Mesendoderm (in vitro differentiated cells): Measurements from ENCODE around the gene TNKS1BP1.
A peak's percentile ranks its signal among the peaks of the same experiment; 100 is the strongest.
"Not testable (repeated sequence)": the region's sequence is repeated elsewhere in the genome, so short reads cannot be mapped to it uniquely, and the experiment has no call there.

Source experiments
- DNase-seq: peaks from one replicate; pipeline ENCODE4 v3.0.0; 2013
- H2AK5ac ChIP-seq: 2 replicates; pipeline ENCODE4 v1.6.1; 2013; ENCODE audit warnings: low read length, inconsistent platforms
- H2BK120ac ChIP-seq: 2 replicates; pipeline ENCODE4 v1.6.1; 2013; ENCODE audit warnings: low read depth, mild to moderate bottlenecking, low read length, moderate library complexity, mixed read lengths
- H2BK15ac ChIP-seq: replicated peaks from 2 replicates; pipeline ENCODE4 v1.6.1; 2013; ENCODE audit warnings: low read depth, mild to moderate bottlenecking, moderate library complexity
- H2BK5ac ChIP-seq: 2 replicates; pipeline ENCODE4 v1.6.1; 2013; ENCODE audit warnings: low read length, inconsistent platforms
- H3K18ac ChIP-seq: 2 replicates; pipeline ENCODE4 v1.6.1; 2013; ENCODE audit warnings: mild to moderate bottlenecking, low read length, mixed read lengths
- H3K23ac ChIP-seq: one replicate; pipeline ENCODE4 v1.6.1; 2013; ENCODE audit warnings: low read length
- H3K27ac ChIP-seq: 2 replicates; pipeline ENCODE4 v1.5.1; 2013; ENCODE audit warnings: low read depth, mild to moderate bottlenecking, inconsistent platforms, low read length, moderate library complexity
- H3K27me3 ChIP-seq: 2 replicates; pipeline ENCODE4 v1.6.1; 2013; ENCODE audit warnings: low read length, control low read depth, mild to moderate bottlenecking, inconsistent platforms; ENCODE audit not compliant: insufficient read depth, poor library complexity
- H3K36me3 ChIP-seq: 2 replicates; pipeline ENCODE4 v1.6.1; 2013; ENCODE audit warnings: low read length, inconsistent platforms; ENCODE audit not compliant: control insufficient read depth, insufficient read depth
- H3K4ac ChIP-seq: one replicate; pipeline ENCODE4 v1.6.1; 2013; ENCODE audit warnings: low read depth, mild to moderate bottlenecking, low read length, moderate library complexity
- H3K4me1 ChIP-seq: 2 replicates; pipeline ENCODE4 v1.6.1; 2013; ENCODE audit warnings: low read depth, low read length, inconsistent platforms; ENCODE audit not compliant: control insufficient read depth
- H3K4me2 ChIP-seq: 2 replicates; pipeline ENCODE4 v1.6.1; 2013; ENCODE audit warnings: low read length
- H3K4me3 ChIP-seq: 2 replicates; pipeline ENCODE4 v1.5.1; 2013; ENCODE audit warnings: mild to moderate bottlenecking, low read length
- H3K56ac ChIP-seq: one replicate; pipeline ENCODE4 v1.6.1; 2013; ENCODE audit warnings: low read length
- H3K79me1 ChIP-seq: 2 replicates; pipeline ENCODE4 v1.6.1; 2013; ENCODE audit warnings: low read length, inconsistent platforms
- H3K79me2 ChIP-seq: 2 replicates; pipeline ENCODE4 v1.6.1; 2013; ENCODE audit warnings: mild to moderate bottlenecking, low read length; ENCODE audit not compliant: control insufficient read depth, insufficient read depth
- H3K9ac ChIP-seq: 2 replicates; pipeline ENCODE4 v1.6.1; 2013; ENCODE audit warnings: low read length, inconsistent platforms
- H4K5ac ChIP-seq: one replicate; pipeline ENCODE4 v1.6.1; 2013; ENCODE audit warnings: low read length
- H4K8ac ChIP-seq: one replicate; pipeline ENCODE4 v1.6.1; 2013; ENCODE audit warnings: low read depth, mild to moderate bottlenecking, control low read depth, low read length, moderate library complexity
- WGBS: extraction: QIAGEN DNeasy Blood & Tissue Kit; methylation state at CpG from one replicate; pipeline ENCODE4 v1.1.7; 2013; ENCODE audit warnings: low lambda C conversion rate, missing lambda C conversion rate; ENCODE audit not compliant: insufficient coverage; ENCODE audit errors: extremely low coverage; 5-methylcytosine and 5-hydroxymethylcytosine counted together

Gene TNKS1BP1

GRCh38 chr11:57283231-57283990 is 41.3 kb downstream of the TNKS1BP1 start:
- peaks cover 2% of the 10 kb centered on the region for H3K4me1 ChIP-seq
- no peak overlapping the region for H2BK15ac ChIP-seq
- H3K4ac ChIP-seq, result no peak overlapping the region
- H2BK5ac ChIP-seq, result no peak overlapping the region
- H3K56ac ChIP-seq, result no peak overlapping the region
- no peak overlapping the region for H3K4me3 ChIP-seq
- H3K18ac ChIP-seq, result no peak overlapping the region
- DNase-seq, result peak; percentile 53
- H3K36me3 ChIP-seq, result no peaks in the 10 kb centered on the region
- no peak overlapping the region for H4K8ac ChIP-seq
- H4K5ac ChIP-seq, result no peak overlapping the region
- H2BK120ac ChIP-seq, result no peak overlapping the region
- H3K9ac ChIP-seq, result no peak overlapping the region
- no peak overlapping the region for H3K27ac ChIP-seq
- H2AK5ac ChIP-seq, result no peak overlapping the region
- H3K79me2 ChIP-seq, result no peaks in the 10 kb centered on the region
- no peaks in the 10 kb centered on the region for H3K79me1 ChIP-seq
- WGBS, result no CpG with 5 or more reads among the region's 2 CpGs
- no peaks in the 10 kb centered on the region for H3K27me3 ChIP-seq
- H3K4me2 ChIP-seq, result no peak overlapping the region
- H3K23ac ChIP-seq, result no peak overlapping the region

DNA sequence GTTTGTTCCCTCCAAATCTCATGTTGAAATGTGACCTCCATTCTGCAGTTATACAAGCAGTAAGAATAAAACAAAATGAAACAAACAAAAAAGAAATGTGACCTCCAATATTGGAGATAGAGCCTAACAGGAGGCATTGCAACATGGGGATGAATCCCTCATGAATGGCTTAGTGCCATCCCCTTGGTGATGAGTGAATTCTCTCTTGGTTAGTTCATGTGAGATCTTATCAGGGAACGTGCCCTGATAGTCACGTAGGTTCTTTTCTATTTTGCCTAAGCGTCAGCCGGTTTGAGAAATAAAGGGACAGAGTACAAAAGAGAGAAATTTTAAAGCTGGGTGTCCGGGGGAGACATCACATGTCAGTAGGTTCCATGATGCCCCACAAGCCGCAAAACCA is 43.2 kb downstream of the TNKS1BP1 start:
- not testable (repeated sequence) for H3K27ac ChIP-seq, H3K4me1 ChIP-seq, H3K23ac ChIP-seq, H3K4ac ChIP-seq, H3K9ac ChIP-seq, DNase-seq, H3K79me1 ChIP-seq, H2BK120ac ChIP-seq, H4K5ac ChIP-seq, H3K4me3 ChIP-seq, H3K27me3 ChIP-seq, H3K56ac ChIP-seq, H4K8ac ChIP-seq, H2BK5ac ChIP-seq, H3K79me2 ChIP-seq, H3K18ac ChIP-seq, H3K4me2 ChIP-seq, H2AK5ac ChIP-seq, H3K36me3 ChIP-seq, H2BK15ac ChIP-seq
- WGBS, result no CpG with 5 or more reads among the region's 6 CpGs

DNA sequence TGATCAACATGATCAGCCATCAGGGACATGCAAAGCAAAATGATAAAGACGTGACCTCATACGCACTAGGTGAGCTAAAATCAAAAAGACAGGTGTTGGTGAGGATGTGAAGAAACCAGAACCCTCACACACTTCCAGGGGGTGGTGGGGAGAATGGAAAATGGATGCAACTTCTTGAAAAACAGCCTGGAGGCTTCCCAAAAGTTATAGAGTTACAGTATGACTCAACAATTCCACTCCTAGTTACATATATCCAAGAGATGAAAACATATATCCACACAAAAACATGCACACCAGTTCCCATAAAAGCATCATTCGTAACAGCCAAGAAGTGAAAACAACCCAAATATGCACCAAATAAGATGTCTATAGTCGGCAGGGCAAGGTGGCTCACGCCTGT is 45.6 kb downstream of the TNKS1BP1 start:
- H3K36me3 ChIP-seq, result no peaks in the 10 kb centered on the region
- WGBS, result no CpG with 5 or more reads among the region's 5 CpGs
- peaks cover 2% of the 10 kb centered on the region for H3K4me1 ChIP-seq
- H3K9ac ChIP-seq, result no peak overlapping the region
- no peak overlapping the region for H2BK15ac ChIP-seq
- H4K8ac ChIP-seq, result no peak overlapping the region
- no peak overlapping the region for H3K27ac ChIP-seq
- no peak overlapping the region for H2BK5ac ChIP-seq
- no peak overlapping the region for H3K18ac ChIP-seq
- H4K5ac ChIP-seq, result no peak overlapping the region
- no peak overlapping the region for H3K4me3 ChIP-seq
- no peak overlapping the region for H3K23ac ChIP-seq
- H3K27me3 ChIP-seq, result no peaks in the 10 kb centered on the region
- no peaks in the 10 kb centered on the region for H3K79me1 ChIP-seq
- no peak overlapping the region for H3K56ac ChIP-seq
- H3K4me2 ChIP-seq, result no peak overlapping the region
- H3K4ac ChIP-seq, result no peak overlapping the region
- no peak overlapping the region for H2AK5ac ChIP-seq
- H2BK120ac ChIP-seq, result no peak overlapping the region
- DNase-seq, result no peak
- no peaks in the 10 kb centered on the region for H3K79me2 ChIP-seq

GRCh38 chr11:57278721-57279095 is 46.0 kb downstream of the TNKS1BP1 start:
- Histone ChIP-seq H3K79me2 (no peaks in the 10 kb centered on the region), H4K5ac (no peak overlapping the region), H3K4me1 (peaks cover 2% of the 10 kb centered on the region), H3K23ac (no peak overlapping the region), H2BK5ac (no peak overlapping the region), H3K27me3 (no peaks in the 10 kb centered on the region), H3K56ac (no peak overlapping the region), H2BK15ac (no peak overlapping the region), H4K8ac (no peak overlapping the region), H3K79me1 (no peaks in the 10 kb centered on the region), H3K4ac (no peak overlapping the region), H3K4me2 (no peak overlapping the region), H3K9ac (no peak overlapping the region), H2AK5ac (no peak overlapping the region), H3K18ac (peak overlapping the region; percentile 25), H3K27ac (no peak overlapping the region), H3K36me3 (no peaks in the 10 kb centered on the region), H2BK120ac (no peak overlapping the region), H3K4me3 (no peak overlapping the region)
- WGBS, result no CpG with 5 or more reads among the region's 7 CpGs
- peak; percentile 43 for DNase-seq

- H2BK15ac ChIP-seq, result no peak overlapping the region
- H3K56ac ChIP-seq, result peak overlapping the region; percentile 63
- H3K79me1 ChIP-seq, result no peaks in the 10 kb centered on the region
- no peak overlapping the region for H2AK5ac ChIP-seq
- WGBS, result no CpG with 5 or more reads among the region's 14 CpGs
- peaks cover 2% of the 10 kb centered on the region for H3K4me1 ChIP-seq
- H3K27me3 ChIP-seq, result no peaks in the 10 kb centered on the region
- no peak overlapping the region for H2BK5ac ChIP-seq
- H3K4me2 ChIP-seq, result peak overlapping the region; percentile 21
- H2BK120ac ChIP-seq, result no peak overlapping the region
- H4K5ac ChIP-seq, result no peak overlapping the region
- H3K18ac ChIP-seq, result no peak overlapping the region
- no peaks in the 10 kb centered on the region for H3K36me3 ChIP-seq
- H3K9ac ChIP-seq, result peak overlapping the region; percentile 55
- no peak overlapping the region for H4K8ac ChIP-seq
- DNase-seq, result peak; percentile 92
- H3K23ac ChIP-seq, result no peak overlapping the region
- H3K4me3 ChIP-seq, result no peak overlapping the region
- H3K4ac ChIP-seq, result no peak overlapping the region
- H3K79me2 ChIP-seq, result no peaks in the 10 kb centered on the region
- peak overlapping the region; percentile 58 for H3K27ac ChIP-seq
Observed at GRCh38 chr11:57277845-57278720, 46.7 kb downstream of the TNKS1BP1 start.
